MM.1S (cell line): ENCODE results near the gene SPTBN1.

Experiments used
- EZH2 ChIP-seq: fragments of 300-600 bp; sonication (generic); optimal IDR thresholded peaks from 2 replicates; pipeline ENCODE3; 2017; ENCODE audit warnings: low read depth, mild to moderate bottlenecking, antibody characterized with exemption, low read length, mixed read lengths
- EZH2phosphoT487 ChIP-seq: fragments of 300-600 bp; sonication (generic); IDR thresholded peaks from 2 replicates; pipeline ENCODE4 v1.6.1; 2018; ENCODE audit warnings: antibody characterized with exemption, low read length
- TF ChIP-seq, protein P1 (sequence below): fragments of 300-600 bp; sonication (generic); IDR thresholded peaks from 2 replicates; pipeline ENCODE4 v1.5.1; 2016; ENCODE audit warnings: antibody characterized with exemption, low read length, mixed read lengths

DNA sequence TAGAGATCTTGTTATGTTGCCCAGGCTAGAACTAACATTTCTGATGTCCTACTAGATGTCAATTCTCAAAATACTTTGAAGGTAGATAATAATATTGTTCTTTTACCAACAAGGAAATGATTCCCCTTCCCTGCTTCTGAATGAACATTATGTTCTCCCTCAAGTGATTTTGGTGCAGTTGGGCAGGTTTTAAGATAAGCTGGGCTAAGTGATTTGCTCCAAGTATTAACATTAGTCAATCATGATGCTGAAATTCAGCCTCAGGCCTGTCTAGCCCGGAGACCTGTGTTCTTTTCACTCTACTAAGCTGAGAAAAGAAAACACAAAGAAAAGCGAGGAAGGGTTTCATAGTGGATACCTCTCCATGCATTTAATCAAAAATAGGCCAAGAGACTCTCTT lies 38.5 kb upstream of the SPTBN1 start:
- TF ChIP-seq, protein P1, sequence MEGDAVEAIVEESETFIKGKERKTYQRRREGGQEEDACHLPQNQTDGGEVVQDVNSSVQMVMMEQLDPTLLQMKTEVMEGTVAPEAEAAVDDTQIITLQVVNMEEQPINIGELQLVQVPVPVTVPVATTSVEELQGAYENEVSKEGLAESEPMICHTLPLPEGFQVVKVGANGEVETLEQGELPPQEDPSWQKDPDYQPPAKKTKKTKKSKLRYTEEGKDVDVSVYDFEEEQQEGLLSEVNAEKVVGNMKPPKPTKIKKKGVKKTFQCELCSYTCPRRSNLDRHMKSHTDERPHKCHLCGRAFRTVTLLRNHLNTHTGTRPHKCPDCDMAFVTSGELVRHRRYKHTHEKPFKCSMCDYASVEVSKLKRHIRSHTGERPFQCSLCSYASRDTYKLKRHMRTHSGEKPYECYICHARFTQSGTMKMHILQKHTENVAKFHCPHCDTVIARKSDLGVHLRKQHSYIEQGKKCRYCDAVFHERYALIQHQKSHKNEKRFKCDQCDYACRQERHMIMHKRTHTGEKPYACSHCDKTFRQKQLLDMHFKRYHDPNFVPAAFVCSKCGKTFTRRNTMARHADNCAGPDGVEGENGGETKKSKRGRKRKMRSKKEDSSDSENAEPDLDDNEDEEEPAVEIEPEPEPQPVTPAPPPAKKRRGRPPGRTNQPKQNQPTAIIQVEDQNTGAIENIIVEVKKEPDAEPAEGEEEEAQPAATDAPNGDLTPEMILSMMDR = no peak
- no peak for TF ChIP-seq EZH2phosphoT487
- TF ChIP-seq EZH2 = no peak
